ENCODE results near the gene KLHL28. TPM values are rescaled to one million over a fixed set of nuclear protein-coding genes. Genes with fewer than 3 reads are reported as not detected.

KLHL28 gene
- total RNA-seq, 1 experiment from 2014 or later, result 11.2 TPM

DNA sequence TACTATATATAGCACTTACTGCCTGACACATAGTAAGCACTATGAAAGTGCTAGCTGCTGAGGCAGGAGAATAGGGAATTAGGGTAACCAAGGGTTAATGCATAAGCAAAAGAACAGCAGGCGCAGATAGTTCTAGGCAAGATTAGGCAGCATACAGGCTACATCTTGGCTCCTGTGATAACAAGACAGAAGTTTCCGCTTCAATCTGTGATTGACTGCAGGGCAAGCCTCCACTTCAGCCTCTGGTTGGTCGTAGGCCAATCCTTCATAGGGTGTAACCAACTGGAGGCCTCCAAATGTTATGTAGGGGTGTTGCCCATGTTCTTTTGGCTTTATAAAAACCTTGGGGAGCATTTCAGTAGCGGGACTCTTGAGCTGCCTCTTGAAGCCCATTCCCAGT lies 46.9 kb downstream of the KLHL28 start:
- no peak for DNase-seq (ENCODE audit: low read depth, low spot score)

More for the DNA sequence above, 46.9 kb downstream of the KLHL28 start:
- H3K9me2 ChIP-seq (ENCODE audit: insufficient read depth), result no peaks in the 10 kb centered on the region
- ChIA-PET POLR2A (no interaction called here), CTCF (interaction anchor here (1.7 to 4.0 kb wide), 4 partner anchors 18 to 370 kb away, joined by 4 to 73 read pairs (median 8); a partner anchor contains a TSS), RAD21 (ENCODE audit: low non-redundant PET in 1 of 2, low total read pairs in 2 of 2, uncharacterized antibody in 2 of 2, unreplicated experiment in 2 of 2) (interaction anchor here in 1 of 2 experiments (1.8 kb wide), 1 partner anchor 354 kb away, joined by 12 read pairs; no protein-coding TSS in a partner anchor)
- no peaks in the 10 kb centered on the region for H4K20me1 ChIP-seq (ENCODE audit: insufficient read depth)
- H3K27me3 ChIP-seq (ENCODE audit: insufficient read depth, low read length), result no peaks in the 10 kb centered on the region
- H3K9me3 ChIP-seq (ENCODE audit: control insufficient read depth in 1 of 2, insufficient read depth in 1 of 2, low read depth in 1 of 2, low read length in 2 of 2), result no peaks in the 10 kb centered on the region
- H3K27ac ChIP-seq (ENCODE audit: low read depth, low read length), result no peak overlapping the region
- no peak overlapping the region for H3K9ac ChIP-seq (ENCODE audit: low read length)
- no peaks in the 10 kb centered on the region for H3K36me3 ChIP-seq (ENCODE audit: control insufficient read depth in 1 of 2, insufficient read depth in 2 of 2, low read length in 2 of 2)
- no peaks in the 10 kb centered on the region for H3K4me1 ChIP-seq (ENCODE audit: control insufficient read depth in 1 of 2, insufficient read depth in 2 of 2, low read length in 2 of 2)
- H2AFZ ChIP-seq (ENCODE audit: low read depth, low read length, poor library complexity, severe bottlenecking), result no peak overlapping the region
- H3K4me3 ChIP-seq (replicated peaks in 1 of 2; ENCODE audit: low read depth in 1 of 2, low read length in 2 of 2), result no peak overlapping the region
- TF ChIP-seq, protein P1, sequence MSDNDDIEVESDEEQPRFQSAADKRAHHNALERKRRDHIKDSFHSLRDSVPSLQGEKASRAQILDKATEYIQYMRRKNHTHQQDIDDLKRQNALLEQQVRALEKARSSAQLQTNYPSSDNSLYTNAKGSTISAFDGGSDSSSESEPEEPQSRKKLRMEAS (IDR thresholded peaks at IDR 0.05), result no peak
- TF ChIP-seq RAD21 (IDR thresholded peaks at IDR 0.05; ENCODE audit: low read depth) (no peak), ELF1 (IDR thresholded peaks at IDR 0.05; ENCODE audit: borderline replicate concordance, low read depth) (no peak), TCF7L2 (IDR thresholded peaks at IDR 0.05; ENCODE audit: borderline replicate concordance, extremely low read depth, insufficient read depth, insufficient read length) (no peak), SP1 (IDR thresholded peaks at IDR 0.05; ENCODE audit: low read depth) (no peak), CBX3 (IDR thresholded peaks at IDR 0.05; ENCODE audit: low read depth) (no peak), JUND (IDR thresholded peaks at IDR 0.05) (no peak), EZH2 (IDR thresholded peaks at IDR 0.05) (no peak), CEBPB (IDR thresholded peaks at IDR 0.05; ENCODE audit: low read depth) (no peak), EGR1 (IDR thresholded peaks at IDR 0.05; ENCODE audit: low read depth) (no peak), SRF (IDR thresholded peaks at IDR 0.05; ENCODE audit: low read depth) (no peak), FOSL1 (IDR thresholded peaks at IDR 0.05; ENCODE audit: low read depth) (no peak), ZNF274 (IDR thresholded peaks at IDR 0.05; ENCODE audit: low read depth, low read length) (no peak), YY1 (IDR thresholded peaks at IDR 0.05; ENCODE audit: extremely low read depth, insufficient replicate concordance, low read depth, low read length) (no peak)
- TF ChIP-seq, protein P2, sequence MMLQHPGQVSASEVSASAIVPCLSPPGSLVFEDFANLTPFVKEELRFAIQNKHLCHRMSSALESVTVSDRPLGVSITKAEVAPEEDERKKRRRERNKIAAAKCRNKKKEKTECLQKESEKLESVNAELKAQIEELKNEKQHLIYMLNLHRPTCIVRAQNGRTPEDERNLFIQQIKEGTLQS (IDR thresholded peaks at IDR 0.05), result no peak
- TF ChIP-seq, protein P3, sequence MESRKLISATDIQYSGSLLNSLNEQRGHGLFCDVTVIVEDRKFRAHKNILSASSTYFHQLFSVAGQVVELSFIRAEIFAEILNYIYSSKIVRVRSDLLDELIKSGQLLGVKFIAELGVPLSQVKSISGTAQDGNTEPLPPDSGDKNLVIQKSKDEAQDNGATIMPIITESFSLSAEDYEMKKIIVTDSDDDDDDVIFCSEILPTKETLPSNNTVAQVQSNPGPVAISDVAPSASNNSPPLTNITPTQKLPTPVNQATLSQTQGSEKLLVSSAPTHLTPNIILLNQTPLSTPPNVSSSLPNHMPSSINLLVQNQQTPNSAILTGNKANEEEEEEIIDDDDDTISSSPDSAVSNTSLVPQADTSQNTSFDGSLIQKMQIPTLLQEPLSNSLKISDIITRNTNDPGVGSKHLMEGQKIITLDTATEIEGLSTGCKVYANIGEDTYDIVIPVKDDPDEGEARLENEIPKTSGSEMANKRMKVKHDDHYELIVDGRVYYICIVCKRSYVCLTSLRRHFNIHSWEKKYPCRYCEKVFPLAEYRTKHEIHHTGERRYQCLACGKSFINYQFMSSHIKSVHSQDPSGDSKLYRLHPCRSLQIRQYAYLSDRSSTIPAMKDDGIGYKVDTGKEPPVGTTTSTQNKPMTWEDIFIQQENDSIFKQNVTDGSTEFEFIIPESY (IDR thresholded peaks at IDR 0.05; ENCODE audit: extremely low read depth, insufficient replicate concordance, low read length), result no peak
- TF ChIP-seq, protein P4, sequence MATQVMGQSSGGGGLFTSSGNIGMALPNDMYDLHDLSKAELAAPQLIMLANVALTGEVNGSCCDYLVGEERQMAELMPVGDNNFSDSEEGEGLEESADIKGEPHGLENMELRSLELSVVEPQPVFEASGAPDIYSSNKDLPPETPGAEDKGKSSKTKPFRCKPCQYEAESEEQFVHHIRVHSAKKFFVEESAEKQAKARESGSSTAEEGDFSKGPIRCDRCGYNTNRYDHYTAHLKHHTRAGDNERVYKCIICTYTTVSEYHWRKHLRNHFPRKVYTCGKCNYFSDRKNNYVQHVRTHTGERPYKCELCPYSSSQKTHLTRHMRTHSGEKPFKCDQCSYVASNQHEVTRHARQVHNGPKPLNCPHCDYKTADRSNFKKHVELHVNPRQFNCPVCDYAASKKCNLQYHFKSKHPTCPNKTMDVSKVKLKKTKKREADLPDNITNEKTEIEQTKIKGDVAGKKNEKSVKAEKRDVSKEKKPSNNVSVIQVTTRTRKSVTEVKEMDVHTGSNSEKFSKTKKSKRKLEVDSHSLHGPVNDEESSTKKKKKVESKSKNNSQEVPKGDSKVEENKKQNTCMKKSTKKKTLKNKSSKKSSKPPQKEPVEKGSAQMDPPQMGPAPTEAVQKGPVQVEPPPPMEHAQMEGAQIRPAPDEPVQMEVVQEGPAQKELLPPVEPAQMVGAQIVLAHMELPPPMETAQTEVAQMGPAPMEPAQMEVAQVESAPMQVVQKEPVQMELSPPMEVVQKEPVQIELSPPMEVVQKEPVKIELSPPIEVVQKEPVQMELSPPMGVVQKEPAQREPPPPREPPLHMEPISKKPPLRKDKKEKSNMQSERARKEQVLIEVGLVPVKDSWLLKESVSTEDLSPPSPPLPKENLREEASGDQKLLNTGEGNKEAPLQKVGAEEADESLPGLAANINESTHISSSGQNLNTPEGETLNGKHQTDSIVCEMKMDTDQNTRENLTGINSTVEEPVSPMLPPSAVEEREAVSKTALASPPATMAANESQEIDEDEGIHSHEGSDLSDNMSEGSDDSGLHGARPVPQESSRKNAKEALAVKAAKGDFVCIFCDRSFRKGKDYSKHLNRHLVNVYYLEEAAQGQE (IDR thresholded peaks at IDR 0.05; ENCODE audit: low read depth), result no peak
- BruUV-seq (replicated peaks), result no TSS peak
- intact Hi-C loops (cut with micrococcal nuclease), result loop anchor here (10.0 kb wide), 1 partner anchor 610 kb away; no protein-coding TSS in a partner anchor
- ATAC-seq, result no peak
- H3K79me2 ChIP-seq (ENCODE audit: insufficient read depth, low read length), result no peaks in the 10 kb centered on the region
- no peak overlapping the region for H3K4me2 ChIP-seq (ENCODE audit: low read length)
